RPMI7951 (cell line): ENCODE data around the gene AK8. TPM values are rescaled to one million over a fixed set of nuclear protein-coding genes. Genes with fewer than 3 reads are reported as not detected.
A peak's percentile ranks its signal among the peaks of the same experiment; 100 is the strongest.
"Not testable (repeated sequence)": the region's sequence is repeated elsewhere in the genome, so short reads cannot be mapped to it uniquely, and the experiment has no call there.

ENCODE experiments used
- DNase-seq: peaks from one replicate; pipeline ENCODE4 v3.0.0-alpha.2; 2012; ENCODE audit warnings: low read depth
- total RNA-seq: library from RNA; depleted of rRNA; stranded (reverse); fragments of >200 nt; shearing (Covaris generic); gene quantifications from 2 replicates; pipeline ENCODE4 v1.2.3, GENCODE V29; 2014

The AK8 gene
- total RNA-seq, 1 experiment from 2014 or later, result not detected

DNA sequence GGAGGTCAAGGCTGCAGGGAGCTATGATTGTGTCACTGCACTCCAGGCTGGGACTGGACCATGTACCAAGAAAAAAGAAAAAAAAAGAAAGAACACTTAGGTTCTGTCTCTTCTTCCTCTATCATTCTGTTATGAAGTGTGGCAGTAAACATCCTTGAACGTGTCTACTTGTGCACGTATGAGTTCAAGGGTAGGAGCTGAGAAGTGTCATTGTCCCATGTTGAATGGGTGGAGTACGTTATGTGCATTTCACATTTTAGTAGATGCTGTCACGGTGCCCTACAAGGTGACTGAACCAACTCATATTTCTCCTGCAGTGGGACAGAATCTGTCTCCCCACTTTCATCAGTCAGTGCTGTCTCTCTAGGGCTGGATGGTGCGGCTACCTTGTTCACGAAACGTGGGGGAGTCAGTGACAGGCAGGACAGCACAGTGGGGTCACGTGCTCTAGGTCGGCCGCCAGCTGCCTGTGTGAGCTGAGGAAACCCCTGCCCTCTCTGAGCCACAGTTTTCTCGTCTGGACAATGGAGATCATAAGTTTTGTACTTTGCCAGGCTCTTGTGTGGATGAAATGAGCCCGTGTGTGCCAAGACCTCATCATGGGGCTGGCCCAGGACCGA lies 160.6 kb downstream of the AK8 start:
- no peak for DNase-seq

DNA sequence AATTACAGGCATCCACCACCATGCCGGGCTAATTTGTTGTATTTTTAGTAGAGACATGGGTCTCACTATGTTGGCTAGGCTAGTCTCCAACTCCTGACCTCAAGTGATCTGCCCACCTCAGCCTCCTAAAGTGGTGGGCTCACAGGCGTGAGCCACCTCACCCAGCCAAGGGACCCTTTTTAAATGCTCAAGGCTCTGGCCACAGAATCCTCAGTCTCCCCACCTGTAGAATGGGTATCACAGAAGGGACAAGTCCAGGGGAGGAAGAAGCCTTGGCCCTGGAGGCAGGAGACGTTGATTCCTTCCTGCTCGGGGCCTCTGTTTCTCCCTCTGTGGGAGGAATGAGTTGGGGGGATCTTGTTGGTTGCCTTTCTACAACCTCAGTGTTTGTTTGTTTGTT lies 162.1 kb downstream of the AK8 start:
- no peak for DNase-seq

DNA sequence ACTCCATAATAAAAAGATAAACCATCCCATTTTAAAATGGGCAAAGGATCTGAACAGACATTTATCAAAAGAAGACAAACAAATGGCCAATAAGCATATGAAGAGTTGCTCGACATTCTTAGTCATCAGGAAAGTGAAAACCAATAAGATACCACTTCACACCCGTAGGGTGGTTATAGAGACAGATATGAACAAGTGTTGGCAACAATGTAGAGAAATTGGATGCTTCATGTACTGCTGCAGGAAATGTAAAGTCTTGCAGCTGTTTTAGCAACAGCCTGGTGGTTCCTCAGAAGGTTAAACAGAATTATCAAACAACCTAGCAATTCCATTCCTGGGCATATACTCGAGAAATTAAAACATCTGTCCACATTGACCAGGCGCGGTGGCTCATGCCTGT lies 165.3 kb downstream of the AK8 start:
- no peak for DNase-seq

DNA sequence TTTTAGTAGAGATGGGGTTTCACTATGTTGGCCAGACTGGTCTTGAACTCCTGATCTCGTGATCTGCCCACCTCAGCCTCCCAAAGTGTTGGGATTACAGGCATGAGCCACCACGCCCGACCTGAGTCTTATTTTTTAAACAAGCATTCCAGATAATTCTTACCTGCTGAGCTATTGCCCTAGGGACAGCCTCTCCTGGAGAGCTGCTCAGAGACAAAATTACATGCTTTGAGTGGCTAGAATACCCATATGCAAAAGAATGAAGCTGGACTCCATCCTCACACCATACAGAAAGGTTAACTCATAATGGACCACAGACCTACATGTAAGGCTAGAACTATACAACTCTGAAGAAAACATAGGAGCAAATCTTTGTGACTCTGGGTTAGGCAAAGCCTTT lies 166.2 kb downstream of the AK8 start:
- DNase-seq, result no peak

DNA sequence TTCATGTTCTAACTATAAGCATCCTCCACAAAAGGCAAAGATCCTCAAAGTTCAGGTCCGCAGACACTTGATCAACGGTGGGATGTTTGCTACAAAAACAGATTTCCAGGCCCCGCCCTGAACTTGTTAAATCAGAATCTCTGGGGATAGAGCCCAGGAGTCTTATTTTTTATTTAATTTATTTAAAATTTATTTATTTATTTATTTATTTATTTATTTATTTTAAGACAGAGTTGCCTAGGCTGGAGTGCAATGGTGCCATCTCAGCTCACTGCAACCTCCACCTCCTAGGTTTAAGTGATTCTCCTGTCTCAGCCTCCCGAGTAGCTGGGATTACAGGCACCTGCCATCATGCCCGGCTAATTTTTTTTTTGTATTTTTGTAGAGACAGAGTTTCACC lies 166.9 kb downstream of the AK8 start:
- DNase-seq, result not testable (repeated sequence)

DNA sequence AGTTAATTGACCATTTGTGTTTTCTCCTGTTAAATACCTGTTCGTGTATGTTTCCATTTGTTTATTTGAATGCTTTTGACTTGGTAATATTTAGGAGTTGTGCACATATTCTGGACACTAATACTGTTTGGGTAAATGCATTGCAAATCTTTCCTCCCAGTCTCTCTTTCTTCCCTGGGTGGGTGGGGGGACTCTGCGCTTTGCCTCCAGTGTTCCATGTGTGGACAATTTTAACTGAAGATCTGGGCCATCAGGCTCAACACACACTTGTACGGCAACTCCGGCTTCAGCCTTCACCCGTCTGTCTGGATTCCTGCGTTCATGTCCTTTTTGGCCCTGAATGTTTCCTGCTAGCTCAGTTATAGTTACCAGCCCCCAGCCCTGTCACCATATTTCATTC lies 167.8 kb downstream of the AK8 start:
- no peak for DNase-seq

DNA sequence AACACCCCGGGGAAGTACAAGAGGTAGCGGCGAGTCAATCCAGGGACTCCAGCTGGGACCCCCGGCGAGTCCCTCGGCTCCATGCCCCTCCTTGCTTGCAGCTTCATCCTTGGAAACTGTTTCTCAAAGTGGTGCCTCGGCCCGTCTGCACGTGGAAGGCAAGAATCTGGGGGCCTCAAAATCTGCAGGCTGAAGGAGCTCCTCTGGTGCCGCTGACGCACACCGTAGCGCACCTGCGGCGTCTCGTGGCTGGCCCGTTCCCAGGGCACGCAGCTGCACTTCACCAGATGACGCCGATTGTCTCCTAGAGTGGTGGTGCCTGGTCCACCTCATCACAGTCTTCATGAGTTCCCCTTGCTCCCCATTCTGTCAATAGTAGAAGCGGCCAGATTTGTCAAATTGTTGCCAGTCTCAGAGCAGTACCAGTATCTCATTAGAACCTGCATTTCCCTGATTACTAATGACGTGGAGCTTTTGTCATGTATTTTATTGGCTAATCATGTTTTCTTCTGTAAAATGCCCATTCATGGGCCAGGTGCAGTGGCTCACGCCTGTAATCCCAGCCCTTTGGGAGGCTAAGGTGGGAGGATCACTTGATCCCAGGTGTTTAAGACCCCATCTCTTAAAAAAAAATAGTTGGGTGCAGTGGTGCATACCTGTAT lies 169.2 kb downstream of the AK8 start:
- no peak for DNase-seq

DNA sequence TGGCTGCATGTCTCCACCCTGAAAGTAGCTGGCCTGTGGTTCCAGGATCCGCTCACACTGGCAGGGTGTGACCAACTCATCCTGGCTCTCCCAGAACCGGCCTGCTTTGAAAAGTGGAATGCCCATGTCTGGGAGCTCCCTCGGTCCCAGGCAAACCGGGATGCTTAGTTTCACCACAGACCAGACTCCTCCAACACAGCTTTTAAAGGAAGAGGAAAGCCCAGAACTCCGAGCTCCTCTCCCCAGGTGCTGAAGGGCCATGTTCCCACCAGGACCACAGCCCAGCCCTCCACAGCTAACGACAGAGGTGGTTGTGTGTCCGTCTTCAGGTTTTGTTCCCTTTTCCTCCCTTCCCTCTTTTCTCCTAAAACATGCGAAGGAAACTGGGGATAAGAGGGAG lies 169.8 kb downstream of the AK8 start:
- no peak for DNase-seq

DNA sequence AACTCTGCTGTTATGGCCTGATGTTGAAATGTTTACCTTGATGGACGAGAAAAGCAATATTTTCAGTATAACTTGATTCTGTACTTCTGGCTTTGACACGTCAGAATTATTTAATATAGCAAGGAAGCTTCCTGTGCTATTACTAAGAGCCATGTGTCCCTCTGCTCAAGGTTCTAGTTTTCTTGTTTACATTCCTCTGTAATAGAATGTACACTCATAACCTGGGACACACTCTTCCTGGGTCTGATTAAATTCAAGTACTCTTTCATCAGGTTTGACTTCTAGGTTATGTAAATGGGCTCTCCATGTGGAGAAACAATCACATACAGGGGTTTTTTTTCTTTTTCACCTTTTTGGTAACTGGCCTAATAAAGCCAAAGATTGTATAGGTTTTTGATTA lies 174.7 kb downstream of the AK8 start:
- no peak for DNase-seq

DNA sequence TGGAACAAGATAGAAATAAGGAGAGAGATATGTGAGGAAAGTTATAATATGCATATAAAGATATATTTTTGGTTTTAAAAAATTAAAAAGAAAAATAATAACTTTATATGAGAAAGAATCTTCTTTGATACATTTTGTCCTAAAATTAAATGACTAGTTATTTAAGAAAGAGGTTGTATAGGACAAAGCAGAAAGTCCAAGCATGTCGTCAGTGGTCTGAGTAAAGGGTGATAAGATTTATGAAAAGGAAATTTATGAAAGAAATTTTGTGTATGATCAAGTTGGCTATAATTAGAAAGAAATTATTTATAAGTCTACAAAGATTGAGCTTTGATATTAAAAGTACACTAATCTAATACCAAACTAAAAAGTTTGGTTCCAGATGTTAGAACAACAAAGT lies 175.8 kb downstream of the AK8 start:
- DNase-seq, result no peak

DNA sequence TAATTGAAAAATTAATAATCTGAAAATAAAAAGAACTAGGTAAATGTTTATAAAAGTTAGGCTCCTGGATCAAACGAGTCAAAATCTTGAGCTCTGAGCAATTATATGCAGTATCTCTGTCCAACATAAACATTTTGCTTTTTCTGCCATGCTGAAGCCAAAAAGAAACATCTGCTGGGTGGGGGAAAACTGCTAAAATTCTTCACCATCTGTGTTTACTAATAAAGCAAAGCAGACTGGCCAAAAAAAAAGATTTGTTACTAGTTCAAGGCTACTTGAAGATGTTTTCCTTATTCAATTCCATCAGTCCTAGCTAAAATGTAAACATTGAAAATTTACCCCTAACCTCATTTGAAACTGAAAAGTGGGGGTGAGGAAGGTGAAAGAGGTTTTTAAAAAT lies 178.1 kb downstream of the AK8 start:
- DNase-seq, result no peak

DNA sequence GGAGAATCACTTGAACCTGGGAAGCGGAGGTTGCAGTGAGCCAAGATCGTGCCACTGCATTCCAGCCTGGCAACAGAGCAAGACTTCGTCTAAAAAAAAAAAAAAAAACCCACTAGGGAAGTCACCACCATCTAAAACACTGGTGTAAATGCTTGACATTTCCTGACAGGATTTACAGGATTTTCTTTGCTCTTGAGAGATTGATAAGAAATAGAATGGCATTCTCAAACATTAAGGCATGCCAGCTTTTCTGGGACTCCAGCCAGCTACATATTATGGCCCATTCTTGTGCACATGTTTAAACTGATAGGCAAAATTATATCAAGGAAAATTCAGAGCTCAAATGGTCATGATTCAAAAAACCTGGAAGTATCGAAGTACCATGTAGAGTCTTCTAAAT lies 179.1 kb downstream of the AK8 start:
- DNase-seq, result peak; percentile 5

DNA sequence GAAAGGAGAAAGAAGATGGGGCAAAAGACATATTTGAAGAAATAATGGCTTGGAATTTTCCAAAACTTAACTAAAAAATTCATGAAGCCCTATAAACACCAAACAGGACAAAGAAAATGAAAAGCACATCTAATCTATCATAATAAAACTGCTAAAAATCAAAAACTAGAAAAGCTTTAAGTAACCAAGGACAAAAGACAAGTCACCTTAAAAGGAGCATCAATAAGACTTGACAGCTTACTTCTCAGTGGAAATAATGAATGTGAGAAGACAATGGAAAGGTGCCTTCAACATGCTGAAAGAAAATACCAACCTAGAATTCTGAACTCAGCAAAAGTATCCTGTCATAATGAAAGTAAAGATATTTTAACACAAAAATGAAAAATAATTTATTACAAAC lies 180.9 kb downstream of the AK8 start:
- DNase-seq, result no peak

DNA sequence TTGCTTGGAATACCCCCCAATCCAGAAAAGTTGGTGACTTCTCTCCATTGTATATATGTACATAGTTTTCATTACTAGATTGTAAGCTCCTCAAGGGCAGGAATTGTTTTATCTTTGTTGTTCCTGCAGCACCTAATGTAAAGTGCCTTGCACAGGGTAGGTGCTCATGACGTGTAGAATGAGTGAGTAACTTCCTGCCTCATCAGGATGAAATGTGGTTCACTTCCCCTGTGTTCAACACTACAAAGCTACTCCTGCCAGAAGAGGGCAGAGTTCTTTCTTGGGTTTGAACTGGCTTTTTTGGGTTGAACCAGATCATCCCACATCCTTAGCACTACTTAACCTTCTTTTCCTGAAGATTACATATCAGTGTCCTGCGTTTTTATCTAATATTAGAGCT lies 183.9 kb downstream of the AK8 start:
- DNase-seq, result no peak

DNA sequence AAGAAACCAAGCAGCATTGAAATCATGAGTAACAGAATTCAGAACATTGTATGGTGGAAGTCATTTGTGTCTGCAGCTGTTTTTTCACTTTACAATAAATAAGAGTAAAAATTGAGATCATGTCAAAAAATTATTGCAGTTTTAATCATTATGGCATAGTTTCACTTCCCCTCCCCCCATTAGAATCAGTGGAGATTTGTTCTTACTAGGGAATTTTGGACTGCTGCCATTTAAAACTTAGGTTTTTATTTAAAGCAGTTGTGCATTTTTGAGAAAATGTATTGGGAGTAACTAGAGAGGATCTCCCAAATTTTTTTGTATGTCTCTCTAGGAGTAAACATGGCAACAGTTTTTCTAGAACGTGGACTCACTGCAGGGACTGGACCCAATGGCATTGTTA lies 187.4 kb downstream of the AK8 start:
- no peak for DNase-seq

DNA sequence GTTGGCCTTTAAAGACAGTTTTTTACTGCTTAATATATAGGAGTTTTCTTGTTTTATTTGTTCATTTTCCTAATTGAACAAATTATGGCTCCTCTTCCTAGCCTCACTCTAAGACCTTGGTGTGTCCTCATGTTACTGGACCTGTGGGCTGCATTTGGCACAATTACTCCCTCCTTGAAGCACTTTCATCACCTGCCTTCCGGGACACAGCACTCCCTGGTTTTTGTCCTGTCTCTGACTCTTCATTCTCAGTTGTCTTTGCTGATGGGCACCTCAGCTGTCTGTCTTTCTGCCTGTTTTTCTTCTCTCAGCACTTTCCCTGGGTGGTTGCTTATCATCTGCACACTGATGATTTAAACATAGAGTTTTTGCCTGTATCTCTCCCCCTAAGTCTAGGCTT lies 194.2 kb downstream of the AK8 start:
- DNase-seq, result no peak

DNA sequence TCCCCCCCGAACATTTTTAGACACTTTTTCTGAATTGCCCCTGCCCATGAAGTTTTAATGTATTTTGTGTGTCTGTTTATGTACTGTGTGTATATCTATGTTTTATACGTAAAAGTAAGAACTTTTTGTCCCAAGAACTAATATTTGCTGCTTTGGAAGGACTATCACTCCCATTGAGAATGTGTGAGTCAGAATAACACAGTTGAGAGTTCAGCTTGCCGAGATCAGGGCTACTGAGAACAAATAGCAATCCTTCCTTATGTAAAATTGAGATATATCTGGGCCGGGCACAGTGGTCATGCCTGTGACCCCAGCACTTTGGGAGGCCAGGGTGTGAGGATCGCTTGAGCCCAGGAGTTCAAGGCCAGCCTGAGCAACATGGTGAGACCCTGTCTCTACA lies 196.5 kb downstream of the AK8 start:
- DNase-seq, result no peak

DNA sequence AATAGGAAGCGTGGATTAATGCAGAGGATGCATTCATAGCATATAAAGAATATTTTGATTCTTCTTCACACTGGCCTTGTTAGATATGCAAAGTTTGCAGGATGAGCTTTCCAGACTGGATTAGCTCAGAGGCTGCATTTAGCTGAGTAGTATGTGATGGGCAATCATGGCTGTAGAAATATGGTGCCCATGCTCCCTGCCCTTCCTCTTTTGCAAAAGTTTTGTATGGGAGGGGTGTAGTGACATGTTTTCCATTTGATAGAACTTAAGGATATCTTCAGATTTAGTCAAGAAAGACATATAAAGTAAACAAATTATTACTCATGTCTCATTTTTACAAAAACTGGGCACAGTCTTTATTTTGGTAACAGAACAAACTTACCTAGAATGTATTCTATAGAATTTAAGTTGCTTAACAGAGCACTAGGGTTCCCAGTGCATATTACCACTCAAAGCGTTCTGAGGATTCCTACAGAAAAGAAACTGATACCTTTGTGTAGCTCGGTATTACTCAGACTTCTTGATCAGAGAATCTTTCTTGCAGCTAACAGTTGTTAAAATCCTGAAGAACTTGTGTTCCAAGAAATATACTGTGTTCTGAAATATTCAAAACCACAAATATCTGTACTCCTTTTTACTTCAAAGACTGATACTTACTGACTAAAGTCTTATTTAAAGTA lies 198.0 kb downstream of the AK8 start:
- no peak for DNase-seq

DNA sequence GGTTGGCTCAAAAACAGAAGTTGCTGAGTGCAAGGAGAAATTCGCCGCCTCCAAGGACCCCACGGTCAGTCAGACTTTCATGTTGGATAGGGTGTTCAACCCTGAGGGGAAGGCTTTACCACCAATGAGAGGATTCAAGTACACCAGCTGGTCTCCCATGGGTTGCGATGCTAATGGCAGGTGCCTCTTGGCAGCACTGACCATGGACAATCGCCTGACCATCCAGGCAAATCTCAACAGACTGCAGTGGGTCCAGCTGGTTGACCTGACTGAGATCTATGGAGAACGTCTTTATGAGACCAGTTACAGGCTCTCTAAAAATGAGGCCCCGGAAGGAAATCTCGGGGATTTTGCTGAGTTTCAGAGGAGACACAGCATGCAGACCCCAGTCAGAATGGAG lies 200.1 kb downstream of the AK8 start:
- no peak for DNase-seq
